Heart right ventricle (tissue), 16 donors: ENCODE measurements around the gene TDRD10. TPM values are rescaled to one million over a fixed set of nuclear protein-coding genes. Genes with fewer than 3 reads are reported as not detected.

Experiments
- ATAC-seq, 8 donors: fragments of 200-7000 bp; cut with Tn5 transposase; one replicate each; pipeline ENCODE4 v1.9.1; 2020; ENCODE audit warnings: mild to moderate bottlenecking in 8 of 8, moderate library complexity in 8 of 8, moderate number of reproducible peaks in 1 of 8
- DNase-seq, 2 donors: peaks; one replicate each; pipeline ENCODE4 v3.0.0-alpha.2; 2020
- H3K27ac ChIP-seq, 10 donors: fragments of 200-600 bp; sonication (generic) in 2 of 10; one replicate each; pipeline versions ENCODE4 v1.5.0 to v1.8.0; 2020 to 2022; ENCODE audit warnings: mild to moderate bottlenecking in 3 of 10
- H3K27me3 ChIP-seq, 7 donors: fragments of 200-600 bp; one replicate each; pipeline ENCODE4 v1.8.0; 2021 to 2022; ENCODE audit warnings: mild to moderate bottlenecking in 2 of 7
- H3K36me3 ChIP-seq, 9 donors: fragments of 200-600 bp; sonication (generic) in 1 of 9; one replicate each; pipeline versions ENCODE4 v1.5.0 to v1.8.0; 2020 to 2022; ENCODE audit warnings: mild to moderate bottlenecking in 2 of 9
- H3K4me1 ChIP-seq, 9 donors: fragments of 200-600 bp; sonication (generic) in 1 of 9; one replicate each; pipeline versions ENCODE4 v1.5.0 to v1.8.0; 2020 to 2022; ENCODE audit warnings: mild to moderate bottlenecking in 4 of 9
- H3K4me3 ChIP-seq, 10 donors: fragments of 200-600 bp; sonication (generic) in 2 of 10; one replicate each; pipeline versions ENCODE4 v1.5.0 to v1.8.0; 2020 to 2022; ENCODE audit warnings: mild to moderate bottlenecking in 7 of 10, moderate library complexity in 2 of 10
- H3K9me3 ChIP-seq, 11 donors: fragments of 200-600 bp in 10 of 11; sonication (generic) in 2 of 11; one replicate each; pipeline versions ENCODE4 v1.5.0 to v1.8.0; 2013 to 2022; ENCODE audit warnings: mild to moderate bottlenecking in 2 of 11, control low read depth in 1 of 11, moderate library complexity in 1 of 11
- WGBS, 2 donors: extraction: QIAGEN DNeasy Blood & Tissue Kit; methylation state at CpG; one replicate each; pipeline ENCODE4 v1.1.7; 2013; ENCODE audit warnings: inconsistent platforms in 1 of 2; 5-methylcytosine and 5-hydroxymethylcytosine counted together
- intact Hi-C, 10 donors: fragments of 100-400 bp; cut with DNase I; formaldehyde crosslinking; loops; one replicate each; pipeline versions ENCODE4 v1.11.1 to v1.14.2; 2022
- polyA plus RNA-seq, 2 donors: library from polyadenylated mRNA; stranded (reverse); fragments of 200-250 nt; gene quantifications; one replicate each; pipeline ENCODE4 v1.2.3, GENCODE V29; 2013
- total RNA-seq, 10 donors: library from RNA; stranded (reverse); fragmentation: NEBNext Ultra II Directional in 3 of 10; extraction: Animal tissue kit (Norgen Biotek cat#: 25700) in 3 of 10; gene quantifications; one replicate each; pipeline versions ENCODE4 v1.2.1 to v1.2.4, GENCODE V29; 2021 to 2023
- TF ChIP-seq, protein P1 (sequence below), 9 donors: fragments of 200-600 bp; sonication (generic) in 2 of 9; IDR thresholded peaks; one replicate each; pipeline versions ENCODE4 v1.5.0 to v1.8.0; 2021 to 2022; ENCODE audit warnings: antibody characterized with exemption in 9 of 9, mild to moderate bottlenecking in 5 of 9, moderate library complexity in 1 of 9
- donor health status: Arrhythmogenic right ventricular cardiomyopathy.
- donor health status: ischemic (EF 13 %, LVEDD 7.1; RV severe dilation, severe dysfunction).
- donor health status: healthy with polysubstance abuse.
- donor health status: DM: no; HTN: yes; CAD: no.
- donor health status: DM: no; HTN: no; CAD: no.
- donor health status: ischemic (EF 25% LVEDD 6.9; RV normal size, moderate dysfunction).
- donor health status: ischemic (EF 25% LVEDD 5.7; RV mildly dilated, moderate dysfunction).
- donor health status: healthy.
- donor health status: DM: yes; HTN: yes; CAD: no.
- donor health status: Ischemic cardiomyopathy.
- donor health status: ischemic (EF 35%, LVEDD 5.7; RV mildly dilated, moderate dysfunction).
- donor health status: nonischemic (EF 11% LVEDD 7.7; RV severe dilation, severe dysfunction).
- donor health status: DM: yes; HTN: yes; CAD: no.
- donor health status: PGD.
- donor health status: ischemic (EF 29% LVEDD 5.4; RV normal size, mild dysfunction).
- donor health status: nonischemic (EF 23%, LVEDD 6.1; RV moderate dilation, normal function).

The TDRD10 gene
- total and polyA plus RNA-seq, 12 donors: 1.1 to 13.3 (median 2.0) TPM

DNA sequence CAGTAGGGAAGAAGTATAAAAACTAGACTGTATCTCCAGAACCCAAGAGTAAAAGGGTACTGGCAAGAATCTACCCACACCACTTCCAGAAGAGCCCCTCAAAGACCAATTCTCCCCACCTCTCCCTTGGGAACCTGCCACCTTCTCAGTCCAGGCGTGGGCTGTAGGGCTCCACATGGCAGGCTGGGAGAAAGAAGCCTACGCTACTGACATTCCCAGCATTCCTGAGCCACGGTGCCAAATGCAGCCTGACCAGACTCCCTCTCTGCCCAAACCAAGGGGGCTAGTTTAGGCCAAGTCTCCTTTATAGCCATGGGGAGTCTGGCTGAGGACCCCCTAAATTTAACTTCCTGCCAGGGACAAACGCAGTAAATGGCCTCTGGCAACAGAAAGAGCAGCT, 54.4 kb downstream of the TDRD10 start:
- Histone ChIP-seq H3K4me3 (peak overlapping the region in 9 of 10 donors; percentile 69 to 97 (median 93)), H3K9me3 (no peaks in the 10 kb centered on the region), H3K27ac (peak overlapping the region in 9 of 10 donors; percentile 10 to 97 (median 91)), H3K36me3 (peaks cover 0 to 45% (median 42%) of the 10 kb centered on the region in 9 donors), H3K4me1 (peaks cover 13 to 48% (median 32%) of the 10 kb centered on the region in 9 donors), H3K27me3 (no peaks in the 10 kb centered on the region)
- TF ChIP-seq, protein P1, sequence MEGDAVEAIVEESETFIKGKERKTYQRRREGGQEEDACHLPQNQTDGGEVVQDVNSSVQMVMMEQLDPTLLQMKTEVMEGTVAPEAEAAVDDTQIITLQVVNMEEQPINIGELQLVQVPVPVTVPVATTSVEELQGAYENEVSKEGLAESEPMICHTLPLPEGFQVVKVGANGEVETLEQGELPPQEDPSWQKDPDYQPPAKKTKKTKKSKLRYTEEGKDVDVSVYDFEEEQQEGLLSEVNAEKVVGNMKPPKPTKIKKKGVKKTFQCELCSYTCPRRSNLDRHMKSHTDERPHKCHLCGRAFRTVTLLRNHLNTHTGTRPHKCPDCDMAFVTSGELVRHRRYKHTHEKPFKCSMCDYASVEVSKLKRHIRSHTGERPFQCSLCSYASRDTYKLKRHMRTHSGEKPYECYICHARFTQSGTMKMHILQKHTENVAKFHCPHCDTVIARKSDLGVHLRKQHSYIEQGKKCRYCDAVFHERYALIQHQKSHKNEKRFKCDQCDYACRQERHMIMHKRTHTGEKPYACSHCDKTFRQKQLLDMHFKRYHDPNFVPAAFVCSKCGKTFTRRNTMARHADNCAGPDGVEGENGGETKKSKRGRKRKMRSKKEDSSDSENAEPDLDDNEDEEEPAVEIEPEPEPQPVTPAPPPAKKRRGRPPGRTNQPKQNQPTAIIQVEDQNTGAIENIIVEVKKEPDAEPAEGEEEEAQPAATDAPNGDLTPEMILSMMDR (IDR thresholded peaks at IDR 0.05): no peak
- intact Hi-C loops: loop anchor here in 5 of 10 donors (5.0 to 10.0 kb wide), 5 partner anchors 51 to 528 kb away; partner anchors contain the start of genes PMVK (in 2 of the 5), ADAR (in 1 of the 5), AQP10 (in 1 of the 5) and ATP8B2 (in 1 of the 5)
- DNase-seq (peak in 1 of 2 donors; percentile 30), ATAC-seq (peak in 1 of 8 donors; percentile 15)
- 14 to 15% methylated on average over 4 of the region's 4 CpGs for WGBS, 2 donors

DNA sequence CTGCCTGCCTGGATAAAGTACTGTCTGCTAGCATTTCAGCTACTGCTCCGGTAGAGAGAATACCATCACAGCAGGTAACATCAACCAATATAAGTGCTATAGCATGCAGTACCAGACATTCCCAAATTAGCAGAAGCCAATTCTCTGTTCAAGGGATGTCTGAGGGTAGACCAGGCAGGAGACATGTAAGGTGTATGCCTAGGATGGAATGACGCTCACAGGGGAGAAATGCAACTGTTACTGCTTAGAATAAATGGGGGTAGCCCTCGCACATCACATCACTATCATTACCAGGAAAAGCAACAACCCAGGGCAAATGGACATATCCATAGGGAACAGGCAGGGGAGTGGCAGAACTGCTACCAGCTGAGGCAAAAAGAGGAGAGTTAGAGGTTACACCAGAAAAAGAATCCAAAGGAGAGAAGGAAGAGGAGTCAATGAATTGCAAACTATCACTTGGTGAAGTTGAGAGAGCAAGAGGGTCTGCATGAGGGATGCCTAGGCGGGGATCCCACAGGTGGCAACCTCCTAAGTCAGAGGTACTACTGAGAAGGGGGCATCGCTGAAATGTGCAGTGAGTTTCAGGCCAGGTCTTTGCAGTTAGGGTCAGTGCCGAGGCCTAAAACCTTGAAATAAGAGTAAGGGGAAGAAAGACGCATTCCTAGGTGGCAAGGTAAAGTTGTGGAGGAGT, 55.4 kb downstream of the TDRD10 start:
- Histone ChIP-seq H3K36me3 (peaks cover 0 to 35% (median 32%) of the 10 kb centered on the region in 9 donors), H3K27ac (peak overlapping the region in 9 of 10 donors; percentile 77 to 98 (median 94)), H3K4me3 (peak overlapping the region; percentile 69 to 97 (median 93)), H3K27me3 (no peaks in the 10 kb centered on the region), H3K9me3 (no peaks in the 10 kb centered on the region), H3K4me1 (peaks cover 13 to 48% (median 32%) of the 10 kb centered on the region in 9 donors)
- WGBS, 2 donors: 10 to 15% methylated on average over 7 of the region's 7 CpGs
- ATAC-seq (no peak), DNase-seq (no peak)
- TF ChIP-seq, protein P1 (IDR thresholded peaks at IDR 0.05): no peak
- intact Hi-C loops: loop anchor here in 5 of 10 donors (5.0 to 10.0 kb wide), 5 partner anchors 50 to 527 kb away; partner anchors contain the start of genes PMVK (in 2 of the 5), ADAR (in 1 of the 5), AQP10 (in 1 of the 5) and ATP8B2 (in 1 of the 5)

DNA sequence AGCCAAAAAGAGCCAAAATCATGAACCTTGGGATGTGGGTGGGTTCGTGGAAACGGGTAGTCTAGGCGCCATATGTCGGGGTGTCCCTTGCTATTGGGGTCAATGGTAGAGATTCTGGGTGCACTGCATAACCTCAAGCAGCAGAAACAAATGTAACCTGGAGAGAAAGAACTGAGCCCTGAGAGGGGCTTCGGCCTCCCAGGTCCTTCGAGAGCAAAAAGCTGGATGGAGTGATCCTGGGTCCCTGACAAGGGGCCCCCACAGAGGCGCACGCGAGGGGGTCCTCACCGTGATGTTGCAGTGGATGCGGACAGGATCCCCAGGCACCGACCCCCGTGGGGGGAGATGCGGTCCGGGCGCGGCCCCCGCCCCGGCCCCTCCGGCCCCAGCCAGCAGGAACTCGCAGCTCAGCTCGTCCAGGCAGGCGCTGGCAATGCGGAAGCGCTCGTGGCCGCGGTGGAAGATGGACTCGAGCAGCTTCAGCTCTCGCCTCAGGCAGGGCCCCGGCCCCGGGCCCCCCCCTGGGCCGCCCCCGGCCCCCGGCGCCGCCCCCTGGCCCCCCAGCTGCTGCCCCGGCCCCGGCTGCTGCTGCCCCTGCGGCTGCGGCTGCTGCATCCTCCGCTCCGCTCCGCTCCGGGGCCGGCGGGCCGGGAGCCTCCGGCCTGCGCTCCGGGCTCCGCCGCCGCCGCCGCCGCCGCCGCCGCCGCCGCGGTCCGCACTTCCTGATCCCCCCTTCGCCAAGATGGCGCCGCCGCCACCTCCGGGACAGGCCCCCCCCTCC, 56.1 kb downstream of the TDRD10 start, which contains the start of gene UBE2Q1:
TSS of gene UBE2Q1 (minus strand) at position 724 of the 781 bp plus-strand sequence. CDS start at position 615, 109 bp downstream.
- ATAC-seq (peak in 1 of 8 donors; percentile 1), DNase-seq (peak; percentile 50 to 65)
- TF ChIP-seq, protein P1 (IDR thresholded peaks at IDR 0.05): no peak
- peaks cover 13 to 46% (median 32%) of the 10 kb centered on the region in 9 donors for H3K4me1 ChIP-seq
- no peaks in the 10 kb centered on the region for H3K27me3 ChIP-seq
- intact Hi-C loops: loop anchor here in 6 of 10 donors (2.0 to 10.0 kb wide), 8 partner anchors 49 to 527 kb away; partner anchors contain the start of genes PMVK (in 3 of the 6), ADAR (in 1 of the 6), AQP10 (in 1 of the 6) and ATP8B2 (in 1 of the 6)
- H3K4me3 ChIP-seq: peak within 1 kb of the TSS; percentile 69 to 97 (median 93)
- no peaks in the 10 kb centered on the region for H3K9me3 ChIP-seq
- H3K27ac ChIP-seq: peak within 1 kb of the TSS; percentile 77 to 98 (median 94)
- WGBS, 2 donors: 1% methylated on average over 35 to 67 of the region's 69 CpGs
- peaks cover 0 to 28% (median 25%) of the 10 kb centered on the region in 9 donors for H3K36me3 ChIP-seq
